ENCODE results near the gene PRICKLE4. TPM values are rescaled to one million over a fixed set of nuclear protein-coding genes. Genes with fewer than 3 reads are reported as not detected.
A peak's percentile ranks its signal among the peaks of the same experiment; 100 is the strongest.

PRICKLE4 gene
- total and polyA plus RNA-seq, 2 experiments from 2014 or later = 0.48 to 0.66 TPM

GRCh38 chr6:41786451-41787218 is 6.1 kb downstream of the PRICKLE4 start:
- peaks cover 51% of the 10 kb centered on the region for H3K27me3 Mint-ChIP-seq (ENCODE audit: insufficient read depth, low read depth, poor library complexity)
- ATAC-seq (peak; percentile 87), DNase-seq (ENCODE audit: low spot score) (peak; percentile 88)
- Histone ChIP-seq H3K79me2 (replicated peaks; ENCODE audit: insufficient read depth) (peaks cover 22% of the 10 kb centered on the region), H3K4me3 (peak overlapping the region; percentile 100), H3K4me1 (ENCODE audit: insufficient read depth) (peaks cover 15% of the 10 kb centered on the region), H4K20me1 (replicated peaks; ENCODE audit: insufficient read depth) (peaks cover 5% of the 10 kb centered on the region; the same call in 1 of the 2 replicates), H3K27me3 (ENCODE audit: insufficient read depth) (peaks cover 45% of the 10 kb centered on the region), H3K4me2 (peak overlapping the region; percentile 100), H3K36me3 (ENCODE audit: insufficient read depth) (peaks cover 23% of the 10 kb centered on the region; the same call in 1 of the 2 replicates), H3K9me2 (ENCODE audit: insufficient read depth) (no peaks in the 10 kb centered on the region), H2AFZ (peak overlapping the region; percentile 94; the same call in 1 of the 2 replicates), H3K27ac (ENCODE audit: low read depth) (0 out of 2 replicates have a peak overlapping the region, but pooled peaks have one; percentile 82), H3F3A (replicated peaks; ENCODE audit: low read depth) (peaks cover 12% of the 10 kb centered on the region; the same call in 1 of the 2 replicates)
- peak overlapping the region; percentile 94 for H3K4me3 Mint-ChIP-seq
- H3K4me1 Mint-ChIP-seq = peaks cover 17% of the 10 kb centered on the region
- H3K36me3 Mint-ChIP-seq (ENCODE audit: low read depth) = peaks cover 29% of the 10 kb centered on the region
- peak overlapping the region; percentile 98 for H3K27ac Mint-ChIP-seq
- TF ChIP-seq POLR2AphosphoS5 (IDR thresholded peaks at IDR 0.05; ENCODE audit: low read depth) = no peak
- peak; percentile 49 to 87 for TF ChIP-seq CTCF (conservative IDR thresholded peaks at IDR 0.05; ENCODE audit: low read depth in 2 of 2)
- H3K9me3 Mint-ChIP-seq = peaks cover 7% of the 10 kb centered on the region; the same call in 2 of the 3 replicates

- Histone ChIP-seq H2AFZ (peak within 1 kb of the TSS; percentile 94), H3K27me3 (ENCODE audit: insufficient read depth) (peaks cover 38% of the 10 kb centered on the region), H3K36me3 (ENCODE audit: insufficient read depth) (peaks cover 23% of the 10 kb centered on the region; the same call in 1 of the 2 replicates), H3K27ac (ENCODE audit: low read depth) (peak within 1 kb of the TSS; percentile 96), H3K79me2 (replicated peaks; ENCODE audit: insufficient read depth) (peaks cover 22% of the 10 kb centered on the region), H3K4me1 (ENCODE audit: insufficient read depth) (peaks cover 13% of the 10 kb centered on the region), H3K4me3 (peak within 1 kb of the TSS; percentile 100), H3K4me2 (peak within 1 kb of the TSS; percentile 100), H3F3A (replicated peaks; ENCODE audit: low read depth) (peaks cover 13% of the 10 kb centered on the region; the same call in 1 of the 2 replicates), H4K20me1 (replicated peaks; ENCODE audit: insufficient read depth) (peaks cover 5% of the 10 kb centered on the region; the same call in 1 of the 2 replicates), H3K9me2 (ENCODE audit: insufficient read depth) (no peaks in the 10 kb centered on the region)
- Mint-ChIP-seq H3K27ac (peak within 1 kb of the TSS; percentile 98), H3K4me3 (peak within 1 kb of the TSS; percentile 94), H3K27me3 (ENCODE audit: insufficient read depth, low read depth, poor library complexity) (peaks cover 47% of the 10 kb centered on the region), H3K36me3 (ENCODE audit: low read depth) (peaks cover 37% of the 10 kb centered on the region), H3K9me3 (peaks cover 7% of the 10 kb centered on the region; the same call in 2 of the 3 replicates), H3K4me1 (peaks cover 17% of the 10 kb centered on the region)
- TF ChIP-seq POLR2AphosphoS5 (IDR thresholded peaks at IDR 0.05; ENCODE audit: low read depth) = peak; percentile 91
- TF ChIP-seq CTCF (conservative IDR thresholded peaks at IDR 0.05; ENCODE audit: low read depth in 2 of 2) = peak; percentile 77 to 80
- TF ChIP-seq NANOG (IDR thresholded peaks at IDR 0.05; ENCODE audit: borderline replicate concordance) = no peak; the same call in 1 of the 2 replicates
- TF ChIP-seq ETS1 (IDR thresholded peaks at IDR 0.05) = peak; percentile 86
- no peak for TF ChIP-seq ZNF114 (CRISPR knock-in tag; IDR thresholded peaks at IDR 0.05)
- peak; percentile 97 for TF ChIP-seq CREB1 (CRISPR knock-in tag; IDR thresholded peaks at IDR 0.05; ENCODE audit: low read depth)
- ATAC-seq (peak; percentile 74), DNase-seq (ENCODE audit: low spot score) (peak; percentile 96)
Measured at GRCh38 chr6:41787219-41787917, 6.8 kb downstream of the PRICKLE4 start, which contains the start of gene TOMM6. Gene TOMM6 (plus strand): TSS chr6:41787694. CDS start chr6:41787698, 4 bp downstream.

Data from GM23338 (cell line).